ENCODE data around the gene AGAP5. TPM values are rescaled to one million over a fixed set of nuclear protein-coding genes. Genes with fewer than 3 reads are reported as not detected.
"Not testable (repeated sequence)": the region's sequence is repeated elsewhere in the genome, so short reads cannot be mapped to it uniquely, and the experiment has no call there.

Gene AGAP5
- total and polyA plus RNA-seq, 2 donors = 3.7 to 9.0 TPM

- Histone ChIP-seq H3K27ac (ENCODE audit: low read depth in 1 of 2, low read length in 1 of 2) (no peak overlapping the region), H3K9me3 (ENCODE audit: control insufficient read depth in 2 of 2, insufficient read depth in 1 of 2, low read length in 1 of 2) (no peaks in the 10 kb centered on the region), H3K4me1 (ENCODE audit: control insufficient read depth in 2 of 2, insufficient read depth in 2 of 2, low read length in 2 of 2) (no peaks in the 10 kb centered on the region), H3K36me3 (ENCODE audit: control insufficient read depth in 2 of 2, insufficient read depth in 2 of 2, low read length in 1 of 2) (peaks cover 20 to 48% of the 10 kb centered on the region in 2 donors), H3K4me3 (ENCODE audit: low read length in 2 of 2) (no peak overlapping the region), H3K27me3 (ENCODE audit: control insufficient read depth in 2 of 2, insufficient read depth in 1 of 2, low read length in 1 of 2) (no peaks in the 10 kb centered on the region)
- peak in 1 of 9 donors; percentile 6 for DNase-seq (ENCODE audit: low read depth in 6 of 9, low spot score in 9 of 9)
- 24% methylated on average over 5 of the region's 5 CpGs for WGBS
These were observed 19.6 kb upstream of the AGAP5 start for GRCh38 chr10:73717556-73717955.

GRCh38 chr10:73716251-73716650, 18.3 kb upstream of the AGAP5 start:
- H3K4me3 ChIP-seq (ENCODE audit: low read length in 2 of 2) = no peak overlapping the region
- H3K27ac ChIP-seq (ENCODE audit: low read depth in 1 of 2, low read length in 1 of 2) = no peak overlapping the region
- WGBS = 100% methylated on average over 1 of the region's 1 CpG
- no peaks in the 10 kb centered on the region for H3K27me3 ChIP-seq (ENCODE audit: control insufficient read depth in 2 of 2, insufficient read depth in 1 of 2, low read length in 1 of 2)
- H3K9me3 ChIP-seq (ENCODE audit: control insufficient read depth in 2 of 2, insufficient read depth in 1 of 2, low read length in 1 of 2) = no peaks in the 10 kb centered on the region
- H3K36me3 ChIP-seq (ENCODE audit: control insufficient read depth in 2 of 2, insufficient read depth in 2 of 2, low read length in 1 of 2) = peaks cover 20 to 36% of the 10 kb centered on the region in 2 donors
- no peak for DNase-seq (ENCODE audit: low read depth in 6 of 9, low spot score in 9 of 9)
- H3K4me1 ChIP-seq (ENCODE audit: control insufficient read depth in 2 of 2, insufficient read depth in 2 of 2, low read length in 2 of 2) = no peaks in the 10 kb centered on the region

- 97% methylated on average over 17 of the region's 17 CpGs for WGBS
- DNase-seq (ENCODE audit: low read depth in 6 of 9, low spot score in 9 of 9); H3K4me3 ChIP-seq (ENCODE audit: low read length in 2 of 2); H3K27ac ChIP-seq (ENCODE audit: low read depth in 1 of 2, low read length in 1 of 2); H3K9me3 ChIP-seq (ENCODE audit: control insufficient read depth in 2 of 2, insufficient read depth in 1 of 2, low read length in 1 of 2); H3K4me1 ChIP-seq (ENCODE audit: control insufficient read depth in 2 of 2, insufficient read depth in 2 of 2, low read length in 2 of 2); H3K27me3 ChIP-seq (ENCODE audit: control insufficient read depth in 2 of 2, insufficient read depth in 1 of 2, low read length in 1 of 2): not testable (repeated sequence)
- peaks cover 17 to 28% of the 10 kb centered on the region in 2 donors for H3K36me3 ChIP-seq (ENCODE audit: control insufficient read depth in 2 of 2, insufficient read depth in 2 of 2, low read length in 1 of 2)
These were observed 17.6 kb upstream of the AGAP5 start for GRCh38 chr10:73715179-73716156.

- not testable (repeated sequence) for H3K4me1 ChIP-seq (ENCODE audit: control insufficient read depth in 2 of 2, insufficient read depth in 2 of 2, low read length in 2 of 2); H3K27me3 ChIP-seq (ENCODE audit: control insufficient read depth in 2 of 2, insufficient read depth in 1 of 2, low read length in 1 of 2); H3K4me3 ChIP-seq (ENCODE audit: low read length in 2 of 2); H3K9me3 ChIP-seq (ENCODE audit: control insufficient read depth in 2 of 2, insufficient read depth in 1 of 2, low read length in 1 of 2); H3K27ac ChIP-seq (ENCODE audit: low read depth in 1 of 2, low read length in 1 of 2); DNase-seq (ENCODE audit: low read depth in 6 of 9, low spot score in 9 of 9)
- WGBS = 94% methylated on average over 3 of the region's 3 CpGs
- H3K36me3 ChIP-seq (ENCODE audit: control insufficient read depth in 2 of 2, insufficient read depth in 2 of 2, low read length in 1 of 2) = peaks cover 20 to 21% of the 10 kb centered on the region in 2 donors
These were observed 16.6 kb upstream of the AGAP5 start for GRCh38 chr10:73714483-73714882.

GRCh38 chr10:73713912-73714311, 16.0 kb upstream of the AGAP5 start:
- H3K9me3 ChIP-seq (ENCODE audit: control insufficient read depth in 2 of 2, insufficient read depth in 1 of 2, low read length in 1 of 2); H3K27ac ChIP-seq (ENCODE audit: low read depth in 1 of 2, low read length in 1 of 2); H3K4me3 ChIP-seq (ENCODE audit: low read length in 2 of 2); DNase-seq (ENCODE audit: low read depth in 6 of 9, low spot score in 9 of 9); H3K4me1 ChIP-seq (ENCODE audit: control insufficient read depth in 2 of 2, insufficient read depth in 2 of 2, low read length in 2 of 2); H3K27me3 ChIP-seq (ENCODE audit: control insufficient read depth in 2 of 2, insufficient read depth in 1 of 2, low read length in 1 of 2): not testable (repeated sequence)
- H3K36me3 ChIP-seq (ENCODE audit: control insufficient read depth in 2 of 2, insufficient read depth in 2 of 2, low read length in 1 of 2) = peaks cover 17 to 18% of the 10 kb centered on the region in 2 donors
- 98% methylated on average over 3 of the region's 3 CpGs for WGBS

- H3K27me3 ChIP-seq (ENCODE audit: control insufficient read depth in 2 of 2, insufficient read depth in 1 of 2, low read length in 1 of 2); H3K9me3 ChIP-seq (ENCODE audit: control insufficient read depth in 2 of 2, insufficient read depth in 1 of 2, low read length in 1 of 2); H3K4me3 ChIP-seq (ENCODE audit: low read length in 2 of 2); H3K27ac ChIP-seq (ENCODE audit: low read depth in 1 of 2, low read length in 1 of 2); H3K4me1 ChIP-seq (ENCODE audit: control insufficient read depth in 2 of 2, insufficient read depth in 2 of 2, low read length in 2 of 2); DNase-seq (ENCODE audit: low read depth in 6 of 9, low spot score in 9 of 9): not testable (repeated sequence)
- H3K36me3 ChIP-seq (ENCODE audit: control insufficient read depth in 2 of 2, insufficient read depth in 2 of 2, low read length in 1 of 2) = peaks cover 9 to 13% of the 10 kb centered on the region in 2 donors
- 98% methylated on average over 5 of the region's 5 CpGs for WGBS
These were observed 13.8 kb upstream of the AGAP5 start for GRCh38 chr10:73711683-73712082.

- not testable (repeated sequence) for H3K4me3 ChIP-seq (ENCODE audit: low read length in 2 of 2); H3K4me1 ChIP-seq (ENCODE audit: control insufficient read depth in 2 of 2, insufficient read depth in 2 of 2, low read length in 2 of 2); H3K27me3 ChIP-seq (ENCODE audit: control insufficient read depth in 2 of 2, insufficient read depth in 1 of 2, low read length in 1 of 2); DNase-seq (ENCODE audit: low read depth in 6 of 9, low spot score in 9 of 9); H3K9me3 ChIP-seq (ENCODE audit: control insufficient read depth in 2 of 2, insufficient read depth in 1 of 2, low read length in 1 of 2); H3K36me3 ChIP-seq (ENCODE audit: control insufficient read depth in 2 of 2, insufficient read depth in 2 of 2, low read length in 1 of 2); H3K27ac ChIP-seq (ENCODE audit: low read depth in 1 of 2, low read length in 1 of 2)
- WGBS = 98% methylated on average over 1 of the region's 1 CpG
These were observed 10.2 kb upstream of the AGAP5 start for GRCh38 chr10:73708122-73708521.

GRCh38 chr10:73707628-73708027, 9.7 kb upstream of the AGAP5 start:
- H3K36me3 ChIP-seq (ENCODE audit: control insufficient read depth in 2 of 2, insufficient read depth in 2 of 2, low read length in 1 of 2) = not testable (repeated sequence)

GRCh38 chr10:73706488-73706887, 8.6 kb upstream of the AGAP5 start:
- DNase-seq (ENCODE audit: low read depth in 6 of 9, low spot score in 9 of 9); H3K4me3 ChIP-seq (ENCODE audit: low read length in 2 of 2); H3K27ac ChIP-seq (ENCODE audit: low read depth in 1 of 2, low read length in 1 of 2); H3K4me1 ChIP-seq (ENCODE audit: control insufficient read depth in 2 of 2, insufficient read depth in 2 of 2, low read length in 2 of 2); H3K36me3 ChIP-seq (ENCODE audit: control insufficient read depth in 2 of 2, insufficient read depth in 2 of 2, low read length in 1 of 2); H3K27me3 ChIP-seq (ENCODE audit: control insufficient read depth in 2 of 2, insufficient read depth in 1 of 2, low read length in 1 of 2); H3K9me3 ChIP-seq (ENCODE audit: control insufficient read depth in 2 of 2, insufficient read depth in 1 of 2, low read length in 1 of 2): not testable (repeated sequence)
- 96% methylated on average over 2 of the region's 2 CpGs for WGBS

More at GRCh38 chr10:73707628-73708027, 9.7 kb upstream of the AGAP5 start:
- not testable (repeated sequence) for H3K4me3 ChIP-seq (ENCODE audit: low read length in 2 of 2); H3K9me3 ChIP-seq (ENCODE audit: control insufficient read depth in 2 of 2, insufficient read depth in 1 of 2, low read length in 1 of 2); H3K27ac ChIP-seq (ENCODE audit: low read depth in 1 of 2, low read length in 1 of 2); DNase-seq (ENCODE audit: low read depth in 6 of 9, low spot score in 9 of 9); H3K27me3 ChIP-seq (ENCODE audit: control insufficient read depth in 2 of 2, insufficient read depth in 1 of 2, low read length in 1 of 2); H3K4me1 ChIP-seq (ENCODE audit: control insufficient read depth in 2 of 2, insufficient read depth in 2 of 2, low read length in 2 of 2)
